Keratinocyte (primary cell): Measurements from ENCODE around the gene ADM5. TPM values are rescaled to one million over a fixed set of nuclear protein-coding genes. Genes with fewer than 3 reads are reported as not detected.

Experiments used
- DNase-seq: peaks from one replicate; pipeline ENCODE4 v3.0.0-alpha.2; 2011; ENCODE audit warnings: low read depth, missing footprints, low spot score
- FAIRE-seq: peaks from 2 replicates; lab custom pipeline; 2011; peaks lifted over from hg19 to GRCh38; lab: Jason Lieb, UNC
- H2AFZ ChIP-seq: 2 replicates; pipeline ENCODE4 v1.6.0; 2012; ENCODE audit warnings: low read length, control low read depth, inconsistent platforms; ENCODE audit not compliant: control insufficient read depth
- H3K27ac ChIP-seq: 2 replicates; pipeline ENCODE4 v1.5.1; 2011; ENCODE audit warnings: low read length; ENCODE audit not compliant: control insufficient read depth, insufficient read depth
- H3K27me3 ChIP-seq: 3 replicates; pipeline ENCODE4 v1.6.0; 2011; ENCODE audit warnings: low read length; ENCODE audit not compliant: control insufficient read depth, insufficient read depth; ENCODE audit errors: extremely low read depth
- H3K36me3 ChIP-seq, 2 experiments: 2 replicates in 1 of 2; 3 replicates in 1 of 2; pipeline ENCODE4 v1.5.1; 2011; ENCODE audit warnings: low read length in 2 of 2, mild to moderate bottlenecking in 1 of 2; ENCODE audit not compliant: control insufficient read depth in 2 of 2, insufficient read depth in 2 of 2; ENCODE audit errors: extremely low read depth in 1 of 2
- H3K4me1 ChIP-seq: 3 replicates; pipeline ENCODE4 v1.5.1; 2011; ENCODE audit warnings: low read length; ENCODE audit not compliant: control insufficient read depth, insufficient read depth; ENCODE audit errors: extremely low read depth
- H3K4me2 ChIP-seq: 3 replicates; pipeline ENCODE4 v1.6.0; 2011; ENCODE audit warnings: low read depth, low read length; ENCODE audit not compliant: control insufficient read depth, insufficient read depth; ENCODE audit errors: extremely low read depth
- H3K4me3 ChIP-seq, 3 experiments: fragments of 200-600 bp in 1 of 3; sonication (generic) in 1 of 3; 2 replicates in 2 of 3; 3 replicates in 1 of 3; pipeline ENCODE4 v1.5.1; 2011 to 2016; ENCODE audit warnings: low read length in 3 of 3, mild to moderate bottlenecking in 3 of 3, control low read depth in 2 of 3, inconsistent platforms in 1 of 3, low read depth in 1 of 3, mixed read lengths in 1 of 3, mixed run types in 1 of 3, moderate library complexity in 1 of 3; ENCODE audit not compliant: control insufficient read depth in 2 of 3, insufficient read depth in 2 of 3; ENCODE audit errors: extremely low read depth in 1 of 3
- H3K79me2 ChIP-seq: 2 replicates; pipeline ENCODE4 v1.6.0; 2012; ENCODE audit warnings: low read length; ENCODE audit not compliant: control insufficient read depth, insufficient read depth
- H3K9ac ChIP-seq: 3 replicates; pipeline ENCODE4 v1.6.0; 2011; ENCODE audit warnings: low read length; ENCODE audit not compliant: control insufficient read depth, insufficient read depth; ENCODE audit errors: extremely low read depth
- H3K9me1 ChIP-seq: 3 replicates; pipeline ENCODE4 v1.6.0; 2011; ENCODE audit warnings: low read length; ENCODE audit not compliant: control insufficient read depth, insufficient read depth; ENCODE audit errors: extremely low read depth
- H3K9me3 ChIP-seq: 2 replicates; pipeline ENCODE4 v1.5.1; 2012; ENCODE audit warnings: low read depth, low read length; ENCODE audit not compliant: control insufficient read depth
- H4K20me1 ChIP-seq: 3 replicates; pipeline ENCODE4 v1.6.0; 2011; ENCODE audit warnings: low read length; ENCODE audit not compliant: control insufficient read depth, insufficient read depth; ENCODE audit errors: extremely low read depth
- CTCF ChIP-seq, 3 experiments: IDR thresholded peaks in 1 of 3; conservative IDR thresholded peaks in 1 of 3; optimal IDR thresholded peaks in 1 of 3; 2 replicates in 2 of 3; 3 replicates in 1 of 3; pipeline versions ENCODE3 to v1.5.1; 2011; ENCODE audit warnings: low read length in 3 of 3, mild to moderate bottlenecking in 3 of 3, moderate library complexity in 2 of 3, control low read depth in 1 of 3, inconsistent platforms in 1 of 3; ENCODE audit not compliant: insufficient read depth in 2 of 3; ENCODE audit errors: extremely low read depth in 1 of 3
- EZH2 ChIP-seq: IDR thresholded peaks from one replicate; pipeline ENCODE4 v1.6.1; 2012; ENCODE audit warnings: inconsistent platforms, mild to moderate bottlenecking, low read length, moderate library complexity
- dilution Hi-C: fragments of 300-500 bp; cut with MboI; formaldehyde crosslinking; loops from one replicate; pipeline ENCODE4 v1.7.0; 2020; ENCODE audit warnings: low sequenced_read_pairs; ENCODE audit not compliant: extremely low pct_ligation_motif_present
- polyA plus RNA-seq, 5 experiments: library from polyadenylated mRNA; depleted of rRNA in 3 of 5; stranded (reverse) in 3 of 5; stranded (forward) in 1 of 5; unstranded in 1 of 5; fragments of >200 nt; gene quantifications; 1 replicate in 1 of 5; 2 replicates in 3 of 5; 3 replicates in 1 of 5; pipeline versions ENCODE4 v1.2.1 to v1.2.3, GENCODE V29; 2011 to 2012; ENCODE audit warnings: missing spikeins in 2 of 5, low read depth in 1 of 5, low replicate concordance in 1 of 5

ADM5 gene
- polyA plus RNA-seq, 1 donor (not counting 4 experiments of a cell fraction or from before 2014, with no cell fraction given): 0.73 TPM

GRCh38 chr19:49645995-49646394 is 43.4 kb upstream of the ADM5 start:
- dilution Hi-C loops: no loop called here
- Histone ChIP-seq H2AFZ (no peak overlapping the region), H3K9me1 (no peaks in the 10 kb centered on the region), H3K9ac (no peak overlapping the region), H3K36me3 (peaks cover 27 to 28% of the 10 kb centered on the region in 2 experiments), H3K79me2 (peaks cover 73% of the 10 kb centered on the region), H3K4me1 (peaks cover 15% of the 10 kb centered on the region), H3K27me3 (no peaks in the 10 kb centered on the region), H3K27ac (no peak overlapping the region), H3K4me2 (no peak overlapping the region), H3K4me3 (no peak overlapping the region), H3K9me3 (no peaks in the 10 kb centered on the region), H4K20me1 (peaks cover 6% of the 10 kb centered on the region)
- TF ChIP-seq EZH2: no peak
- TF ChIP-seq CTCF (optimal IDR thresholded peaks at IDR 0.05 in 1 of 3, IDR thresholded peaks at IDR 0.05 in 1 of 3, conservative IDR thresholded peaks at IDR 0.05 in 1 of 3; ENCODE audit: extremely low read depth in 1 of 3, insufficient read depth in 2 of 3, low read length in 3 of 3): no peak
- DNase-seq (no peak), FAIRE-seq (no peak)

- peaks cover 27 to 28% of the 10 kb centered on the region in 2 experiments for H3K36me3 ChIP-seq
- H3K79me2 ChIP-seq: peaks cover 76% of the 10 kb centered on the region
- FAIRE-seq (no peak), DNase-seq (no peak)
- H3K9me3 ChIP-seq: no peaks in the 10 kb centered on the region
- H3K9me1 ChIP-seq: no peaks in the 10 kb centered on the region
- H3K27ac ChIP-seq: no peak overlapping the region
- H3K27me3 ChIP-seq: no peaks in the 10 kb centered on the region
- TF ChIP-seq EZH2 (no peak), CTCF (optimal IDR thresholded peaks at IDR 0.05 in 1 of 3, IDR thresholded peaks at IDR 0.05 in 1 of 3, conservative IDR thresholded peaks at IDR 0.05 in 1 of 3; ENCODE audit: extremely low read depth in 1 of 3, insufficient read depth in 2 of 3, low read length in 3 of 3) (no peak)
- H3K4me1 ChIP-seq: peaks cover 12% of the 10 kb centered on the region
- no peak overlapping the region for H3K4me2 ChIP-seq
- no peak overlapping the region for H2AFZ ChIP-seq
- dilution Hi-C loops: no loop called here
- H3K4me3 ChIP-seq: no peak overlapping the region
- no peak overlapping the region for H3K9ac ChIP-seq
- H4K20me1 ChIP-seq: peaks cover 6% of the 10 kb centered on the region
Observed at GRCh38 chr19:49646586-49646985, 42.8 kb upstream of the ADM5 start.
